ENCODE data around the gene IMMP2L.

IMMP2L gene

DNA sequence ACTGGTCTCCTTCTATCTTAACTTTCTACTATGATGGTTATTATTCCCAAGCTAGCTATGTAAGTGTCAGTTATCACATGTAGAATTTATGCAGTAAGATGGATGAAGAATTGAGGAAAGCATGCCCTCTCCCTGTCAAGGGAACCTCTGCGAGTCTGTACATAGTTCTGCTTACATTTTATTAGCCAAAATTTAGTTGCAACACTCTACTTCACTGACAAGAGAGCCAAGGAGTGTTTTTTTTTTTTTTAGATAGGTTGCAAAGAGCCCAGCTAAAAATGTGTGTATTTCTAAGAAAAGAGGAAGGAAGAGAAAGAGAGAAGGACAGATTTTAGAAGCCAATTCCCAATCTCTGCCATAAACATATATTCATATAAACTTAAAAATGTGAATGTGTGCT lies 829.1 kb downstream of the IMMP2L start:
- TF ChIP-seq, protein P1, sequence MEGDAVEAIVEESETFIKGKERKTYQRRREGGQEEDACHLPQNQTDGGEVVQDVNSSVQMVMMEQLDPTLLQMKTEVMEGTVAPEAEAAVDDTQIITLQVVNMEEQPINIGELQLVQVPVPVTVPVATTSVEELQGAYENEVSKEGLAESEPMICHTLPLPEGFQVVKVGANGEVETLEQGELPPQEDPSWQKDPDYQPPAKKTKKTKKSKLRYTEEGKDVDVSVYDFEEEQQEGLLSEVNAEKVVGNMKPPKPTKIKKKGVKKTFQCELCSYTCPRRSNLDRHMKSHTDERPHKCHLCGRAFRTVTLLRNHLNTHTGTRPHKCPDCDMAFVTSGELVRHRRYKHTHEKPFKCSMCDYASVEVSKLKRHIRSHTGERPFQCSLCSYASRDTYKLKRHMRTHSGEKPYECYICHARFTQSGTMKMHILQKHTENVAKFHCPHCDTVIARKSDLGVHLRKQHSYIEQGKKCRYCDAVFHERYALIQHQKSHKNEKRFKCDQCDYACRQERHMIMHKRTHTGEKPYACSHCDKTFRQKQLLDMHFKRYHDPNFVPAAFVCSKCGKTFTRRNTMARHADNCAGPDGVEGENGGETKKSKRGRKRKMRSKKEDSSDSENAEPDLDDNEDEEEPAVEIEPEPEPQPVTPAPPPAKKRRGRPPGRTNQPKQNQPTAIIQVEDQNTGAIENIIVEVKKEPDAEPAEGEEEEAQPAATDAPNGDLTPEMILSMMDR (IDR thresholded peaks at IDR 0.05), result no peak
- Histone ChIP-seq H3K4me1 (ENCODE audit: control insufficient read depth in 1 of 2, insufficient read depth in 1 of 2, low read depth in 1 of 2, low read length in 1 of 2) (no peaks in the 10 kb centered on the region), H3K27ac (no peak overlapping the region)

DNA sequence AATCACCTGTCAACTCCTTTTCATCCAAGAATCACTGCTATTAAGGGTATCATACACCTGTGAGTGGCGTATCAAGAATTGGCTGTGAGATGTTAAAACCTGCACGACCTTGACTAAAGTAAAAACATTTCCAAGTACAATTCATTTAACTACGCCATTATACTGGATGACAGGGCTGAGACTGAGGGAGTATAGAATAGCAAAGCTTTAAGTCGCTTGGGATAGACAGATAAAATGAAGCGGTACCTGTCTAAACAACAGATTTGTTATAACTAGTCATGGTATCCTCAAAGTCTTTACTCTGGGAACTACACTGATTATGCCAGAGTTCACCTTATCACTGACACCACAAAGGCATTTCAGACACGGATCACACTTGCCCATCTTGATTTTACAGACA lies 837.5 kb downstream of the IMMP2L start:
- no peaks in the 10 kb centered on the region for H3K36me3 ChIP-seq
- H3K9me3 ChIP-seq, result no peaks in the 10 kb centered on the region
- TF ChIP-seq, protein P1 (IDR thresholded peaks at IDR 0.05), result no peak
- H3K4me3 ChIP-seq (ENCODE audit: low read depth in 1 of 2, low read length in 1 of 2), result no peak overlapping the region
- H3K4me1 ChIP-seq (ENCODE audit: control insufficient read depth in 1 of 2, insufficient read depth in 1 of 2, low read depth in 1 of 2, low read length in 1 of 2), result no peaks in the 10 kb centered on the region
- H3K27ac ChIP-seq, result no peak overlapping the region
- no peaks in the 10 kb centered on the region for H3K27me3 ChIP-seq

More for the DNA sequence above, 829.1 kb downstream of the IMMP2L start:
- Histone ChIP-seq H3K4me3 (ENCODE audit: low read depth in 1 of 2, low read length in 1 of 2) (no peak overlapping the region), H3K36me3 (no peaks in the 10 kb centered on the region), H3K27me3 (no peaks in the 10 kb centered on the region), H3K9me3 (no peaks in the 10 kb centered on the region)

DNA sequence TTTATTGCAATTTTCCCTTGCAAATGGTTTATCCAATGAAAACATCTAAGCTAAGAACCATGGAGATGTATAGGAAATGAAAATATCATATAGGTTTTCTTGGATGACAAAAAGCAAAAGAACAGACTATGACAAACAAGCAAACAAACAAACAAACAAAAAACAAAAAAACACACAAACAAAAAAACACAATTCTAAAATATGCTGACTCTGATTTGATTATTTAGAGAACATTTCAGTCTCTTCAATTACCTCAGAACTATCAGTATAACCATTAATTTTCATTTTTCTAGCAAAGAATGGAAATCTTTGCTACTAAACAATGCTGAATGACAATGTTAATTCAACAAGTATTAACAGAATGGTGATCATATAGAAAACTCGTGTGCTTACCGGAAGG lies 840.9 kb downstream of the IMMP2L start:
- Histone ChIP-seq H3K4me3 (ENCODE audit: low read depth in 1 of 2, low read length in 1 of 2) (no peak overlapping the region), H3K4me1 (ENCODE audit: control insufficient read depth in 1 of 2, insufficient read depth in 1 of 2, low read depth in 1 of 2, low read length in 1 of 2) (no peaks in the 10 kb centered on the region), H3K27me3 (no peaks in the 10 kb centered on the region), H3K9me3 (no peaks in the 10 kb centered on the region), H3K27ac (no peak overlapping the region), H3K36me3 (no peaks in the 10 kb centered on the region)
- TF ChIP-seq, protein P1 (IDR thresholded peaks at IDR 0.05), result no peak

DNA sequence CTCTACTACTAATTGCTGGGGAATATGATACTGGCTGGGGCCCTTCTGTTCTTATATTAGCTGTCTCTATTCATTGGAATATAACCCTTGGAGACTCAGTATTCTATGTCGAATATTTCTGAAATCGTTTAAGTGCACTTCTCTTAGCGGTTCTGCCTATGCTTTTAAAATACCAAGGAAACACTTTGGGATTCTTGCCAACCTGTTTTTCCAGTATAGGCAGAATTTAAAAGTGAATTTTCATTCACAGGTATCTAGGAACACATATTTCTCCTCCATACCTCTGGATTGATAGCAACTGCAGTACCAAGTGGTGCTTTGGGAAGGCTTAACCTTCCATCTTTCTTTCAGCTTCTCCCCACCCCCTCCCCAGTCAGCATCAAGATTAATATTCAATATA lies 841.7 kb downstream of the IMMP2L start:
- TF ChIP-seq, protein P1 (IDR thresholded peaks at IDR 0.05), result no peak
- H3K4me3 ChIP-seq (ENCODE audit: low read depth in 1 of 2, low read length in 1 of 2), result no peak overlapping the region
- H3K4me1 ChIP-seq (ENCODE audit: control insufficient read depth in 1 of 2, insufficient read depth in 1 of 2, low read depth in 1 of 2, low read length in 1 of 2), result no peaks in the 10 kb centered on the region
- no peak overlapping the region for H3K27ac ChIP-seq
- H3K9me3 ChIP-seq, result no peaks in the 10 kb centered on the region
- H3K36me3 ChIP-seq, result no peaks in the 10 kb centered on the region
- no peaks in the 10 kb centered on the region for H3K27me3 ChIP-seq

DNA sequence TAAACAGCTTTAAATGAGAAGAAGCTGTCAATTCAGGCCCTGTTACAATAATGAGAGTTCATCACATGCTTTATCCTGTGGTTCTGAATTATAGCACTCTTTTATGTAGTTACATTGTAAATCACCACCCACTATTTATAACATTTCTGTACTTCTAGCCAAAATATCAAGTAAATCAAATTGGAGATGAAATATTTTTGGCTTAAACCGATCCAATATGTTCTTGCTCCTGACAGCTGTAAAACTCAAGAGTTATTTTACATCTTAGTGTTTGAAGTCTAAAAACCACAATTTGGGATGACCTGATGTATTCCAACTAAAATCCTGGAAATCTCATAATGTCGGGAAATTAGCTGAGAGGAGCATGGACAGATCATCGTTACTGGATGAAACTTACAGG lies 842.6 kb downstream of the IMMP2L start:
- Histone ChIP-seq H3K4me1 (ENCODE audit: control insufficient read depth in 1 of 2, insufficient read depth in 1 of 2, low read depth in 1 of 2, low read length in 1 of 2) (no peaks in the 10 kb centered on the region), H3K36me3 (no peaks in the 10 kb centered on the region), H3K27ac (no peak overlapping the region), H3K27me3 (no peaks in the 10 kb centered on the region), H3K4me3 (ENCODE audit: low read depth in 1 of 2, low read length in 1 of 2) (no peak overlapping the region), H3K9me3 (no peaks in the 10 kb centered on the region)
- TF ChIP-seq, protein P1 (IDR thresholded peaks at IDR 0.05), result no peak
